Omental fat pad (tissue), 4 donors: ENCODE results near the gene LRRC46. TPM values are rescaled to one million over a fixed set of nuclear protein-coding genes. Genes with fewer than 3 reads are reported as not detected.

Experiments
- ATAC-seq: fragments of 150-250 bp; one replicate; pipeline ENCODE4 v1.9.1; 2016; ENCODE audit warnings: mild to moderate bottlenecking, moderate library complexity; ENCODE audit not compliant: low FRiP score
- DNase-seq: peaks from one replicate; pipeline ENCODE4 v3.0.0-alpha.2; 2019; ENCODE audit warnings: low spot score
- total RNA-seq, 4 donors: library from RNA; depleted of rRNA; stranded (reverse); fragments of >200 nt; gene quantifications; one replicate each; pipeline ENCODE4 v1.1.0, GENCODE V29; 2016
- TF ChIP-seq, protein P1 (sequence below), 3 donors: fragments of 450-650 bp; IDR thresholded peaks; one replicate each; pipeline ENCODE4 v1.5.1; 2016 to 2017; ENCODE audit warnings: antibody characterized with exemption in 3 of 3, mild to moderate bottlenecking in 3 of 3, moderate library complexity in 2 of 3

The LRRC46 gene
- total RNA-seq, 4 donors from 2014 or later = 0.24 TPM; not detected in 3

DNA sequence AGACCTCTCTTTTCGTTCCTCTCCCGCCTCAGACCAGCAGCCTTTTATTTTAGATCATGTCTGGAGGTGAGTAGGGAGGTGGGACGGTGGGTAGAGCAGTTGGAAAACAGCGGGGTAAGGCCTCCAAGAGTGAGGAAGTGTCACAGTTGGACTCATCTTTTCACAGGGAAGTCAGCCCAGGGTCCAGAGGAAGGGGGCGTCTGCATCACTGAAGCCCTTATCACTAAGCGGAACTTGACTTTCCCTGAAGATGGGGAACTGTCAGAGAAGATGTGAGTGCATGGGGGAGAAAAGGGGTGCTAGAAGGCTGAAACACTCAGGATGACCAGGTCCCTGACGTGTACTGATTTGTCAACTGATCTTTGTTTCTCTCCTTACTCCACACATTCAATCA is 461 bp downstream of the LRRC46 start:
- ATAC-seq = no peak
- DNase-seq = no peak
- TF ChIP-seq, protein P1, sequence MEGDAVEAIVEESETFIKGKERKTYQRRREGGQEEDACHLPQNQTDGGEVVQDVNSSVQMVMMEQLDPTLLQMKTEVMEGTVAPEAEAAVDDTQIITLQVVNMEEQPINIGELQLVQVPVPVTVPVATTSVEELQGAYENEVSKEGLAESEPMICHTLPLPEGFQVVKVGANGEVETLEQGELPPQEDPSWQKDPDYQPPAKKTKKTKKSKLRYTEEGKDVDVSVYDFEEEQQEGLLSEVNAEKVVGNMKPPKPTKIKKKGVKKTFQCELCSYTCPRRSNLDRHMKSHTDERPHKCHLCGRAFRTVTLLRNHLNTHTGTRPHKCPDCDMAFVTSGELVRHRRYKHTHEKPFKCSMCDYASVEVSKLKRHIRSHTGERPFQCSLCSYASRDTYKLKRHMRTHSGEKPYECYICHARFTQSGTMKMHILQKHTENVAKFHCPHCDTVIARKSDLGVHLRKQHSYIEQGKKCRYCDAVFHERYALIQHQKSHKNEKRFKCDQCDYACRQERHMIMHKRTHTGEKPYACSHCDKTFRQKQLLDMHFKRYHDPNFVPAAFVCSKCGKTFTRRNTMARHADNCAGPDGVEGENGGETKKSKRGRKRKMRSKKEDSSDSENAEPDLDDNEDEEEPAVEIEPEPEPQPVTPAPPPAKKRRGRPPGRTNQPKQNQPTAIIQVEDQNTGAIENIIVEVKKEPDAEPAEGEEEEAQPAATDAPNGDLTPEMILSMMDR (IDR thresholded peaks at IDR 0.05) = no peak

DNA sequence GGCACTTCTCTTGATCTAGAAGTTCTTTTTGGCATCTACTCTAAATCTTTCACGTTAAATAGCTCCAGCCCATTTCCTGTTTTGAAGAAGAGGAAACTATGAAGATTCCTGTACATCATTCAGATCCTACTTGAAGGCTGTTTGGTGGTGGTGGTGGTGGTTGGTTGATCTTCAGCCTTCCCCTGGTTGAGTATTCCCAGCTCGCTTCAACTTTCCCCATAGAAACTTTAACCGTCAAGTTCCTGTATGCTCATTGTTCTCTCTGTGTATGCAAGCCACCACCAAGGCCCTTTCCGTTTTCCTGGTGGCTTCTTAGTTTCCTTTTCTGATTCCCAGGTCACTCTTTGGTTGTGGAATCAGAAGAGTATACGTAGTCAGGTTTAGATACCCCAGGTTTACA is 3.3 kb downstream of the LRRC46 start:
- TF ChIP-seq, protein P1 (IDR thresholded peaks at IDR 0.05) = no peak
- no peak for ATAC-seq
- no peak for DNase-seq

DNA sequence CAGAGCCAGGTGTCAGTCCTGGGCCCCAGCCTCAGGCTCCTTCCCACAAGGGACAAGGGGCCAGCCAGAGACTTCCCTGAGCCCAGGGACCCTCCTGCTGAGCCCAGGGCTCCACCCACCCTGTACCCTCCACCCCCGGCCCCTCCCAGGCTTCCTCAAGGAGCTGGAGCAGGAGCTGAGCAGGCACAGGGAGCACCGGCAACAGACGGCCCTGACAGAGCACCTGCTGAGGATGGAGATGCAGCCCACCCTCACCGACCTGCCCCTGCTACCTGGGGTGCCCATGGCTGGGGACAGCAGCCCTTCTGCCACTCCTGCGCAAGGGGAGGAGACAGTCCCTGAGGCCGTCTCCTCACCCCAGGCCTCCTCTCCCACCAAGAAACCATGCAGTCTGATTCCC is 5.1 kb downstream of the LRRC46 start:
- ATAC-seq = no peak
- TF ChIP-seq, protein P1 (IDR thresholded peaks at IDR 0.05) = no peak
- DNase-seq = no peak

DNA sequence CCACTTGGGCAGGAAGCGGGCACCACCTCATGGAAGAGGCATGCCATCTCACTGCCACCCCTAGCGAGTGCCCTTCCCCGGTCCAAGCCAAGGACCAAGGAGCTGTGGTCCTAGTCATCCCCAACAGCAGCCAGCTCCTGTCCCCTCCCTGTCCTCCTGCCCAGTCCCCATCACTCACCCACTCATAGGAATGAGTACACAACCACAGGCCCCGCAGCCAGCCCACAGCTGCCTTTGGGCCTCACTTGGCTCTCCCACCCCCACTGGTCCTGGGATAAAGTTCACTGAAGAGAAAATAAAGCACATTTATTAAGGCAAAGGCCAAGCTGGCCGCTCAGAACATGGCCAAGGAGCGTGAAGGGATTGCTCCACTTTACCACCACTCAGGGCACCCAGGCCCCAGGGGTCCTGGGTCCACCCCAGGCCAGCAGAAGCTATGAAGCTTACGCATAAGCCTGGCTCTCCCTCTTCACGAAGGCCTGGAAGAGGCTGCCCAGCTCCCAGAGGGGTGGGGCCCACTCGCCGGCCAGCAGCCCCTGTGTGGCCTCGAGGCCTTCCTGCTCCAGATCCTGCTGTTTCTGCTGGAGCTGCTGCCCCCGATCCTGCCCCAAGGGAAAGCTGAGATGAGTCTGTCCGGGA is 6.0 kb downstream of the LRRC46 start:
- ATAC-seq (no peak), DNase-seq (no peak)
- TF ChIP-seq, protein P1 (IDR thresholded peaks at IDR 0.05) = no peak

DNA sequence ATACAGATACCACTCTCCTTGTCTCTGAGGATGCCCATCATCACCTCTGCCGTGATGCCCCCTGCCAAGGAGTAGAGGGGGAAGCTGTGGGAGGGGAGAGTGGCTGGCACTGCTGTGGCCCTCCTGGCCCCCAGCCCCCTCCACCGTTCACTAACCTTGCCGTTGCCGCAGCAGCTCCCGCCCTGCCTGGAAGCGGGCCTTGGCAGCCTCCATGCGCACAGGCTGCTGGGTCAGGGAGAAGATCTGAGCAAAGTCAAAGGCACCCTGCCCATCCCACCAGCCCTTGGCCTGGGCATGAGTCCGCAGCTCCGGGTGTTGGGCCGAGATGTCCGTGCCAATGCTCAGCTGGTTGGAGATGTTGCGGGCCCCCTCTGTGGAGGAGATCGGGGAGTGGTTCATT is 7.2 kb downstream of the LRRC46 start:
- DNase-seq (no peak), ATAC-seq (no peak)
- TF ChIP-seq, protein P1 (IDR thresholded peaks at IDR 0.05) = no peak

DNA sequence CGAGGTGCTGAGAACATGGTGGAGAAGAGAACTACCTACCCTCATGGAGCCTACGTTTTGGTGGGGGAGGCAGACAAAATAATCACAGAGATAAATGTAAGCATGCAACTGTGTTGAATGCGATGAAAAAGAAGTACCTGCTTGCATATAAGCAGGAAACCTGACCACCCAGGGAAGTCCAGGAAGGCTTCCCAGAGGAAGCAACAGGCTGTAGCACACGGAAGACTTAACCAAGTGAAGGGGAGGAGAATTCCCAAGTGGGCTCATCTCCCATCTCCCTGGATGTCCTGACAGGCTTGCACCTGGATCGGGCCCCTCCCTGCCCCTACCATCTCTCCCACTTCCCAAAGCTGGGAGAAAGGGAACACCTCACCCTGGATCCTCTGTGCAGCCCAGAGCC is 7.6 kb downstream of the LRRC46 start:
- ATAC-seq = no peak
- no peak for DNase-seq
- TF ChIP-seq, protein P1 (IDR thresholded peaks at IDR 0.05) = no peak

DNA sequence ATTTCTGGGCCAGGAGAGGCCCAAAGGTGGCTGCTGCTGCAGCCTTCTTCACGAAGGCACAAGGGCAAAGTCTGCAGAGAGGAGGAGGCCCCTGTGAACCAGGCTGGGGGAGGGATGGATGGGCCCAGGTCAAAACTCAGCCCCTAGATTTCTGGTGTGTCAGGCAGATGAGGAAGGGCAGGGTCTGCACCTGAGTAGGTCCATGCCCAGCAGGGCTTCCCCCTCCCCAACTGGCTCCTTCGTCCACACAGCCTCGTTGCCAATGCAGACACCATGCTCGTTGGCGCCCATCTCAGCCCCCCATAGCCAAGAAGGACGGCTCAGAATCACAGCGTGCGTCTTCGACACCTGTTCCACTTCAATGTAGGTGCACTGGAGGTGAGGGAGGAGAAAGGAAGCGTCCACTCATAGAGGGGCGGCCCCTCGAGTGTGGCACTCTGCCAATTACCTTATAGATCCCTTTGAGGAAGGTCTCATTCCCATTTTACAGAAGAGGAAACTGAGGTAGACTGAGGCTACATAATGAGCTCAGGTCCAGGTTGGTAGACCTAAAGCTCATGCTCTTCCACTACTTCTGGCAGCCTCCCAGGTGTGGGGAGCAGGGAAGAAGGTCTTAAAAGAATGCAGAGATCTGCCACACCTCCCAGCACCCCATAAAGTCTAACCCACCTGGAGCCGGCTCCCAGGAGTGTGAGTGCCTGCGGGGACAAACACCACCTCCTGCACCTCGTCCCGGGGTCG is 8.7 kb downstream of the LRRC46 start:
- no peak for ATAC-seq
- DNase-seq = no peak
- TF ChIP-seq, protein P1 (IDR thresholded peaks at IDR 0.05) = no peak
